KBM-7 (cell line): Measurements from ENCODE around the gene UNC50.
"Not testable (repeated sequence)": the region's sequence is repeated elsewhere in the genome, so short reads cannot be mapped to it uniquely, and the experiment has no call there.

ENCODE experiments used
- DNase-seq: peaks from one replicate; pipeline ENCODE4 v3.0.0-alpha.2; 2015
- in situ Hi-C: fragments of 300-500 bp; cut with MboI; formaldehyde crosslinking; loops from 2 replicates; pipeline ENCODE4 v1.14.3; 2020; ENCODE audit warnings: low sequenced_read_pairs, low pct_unique_long_range_greater_than_20kb, mixed read lengths

UNC50 gene

DNA sequence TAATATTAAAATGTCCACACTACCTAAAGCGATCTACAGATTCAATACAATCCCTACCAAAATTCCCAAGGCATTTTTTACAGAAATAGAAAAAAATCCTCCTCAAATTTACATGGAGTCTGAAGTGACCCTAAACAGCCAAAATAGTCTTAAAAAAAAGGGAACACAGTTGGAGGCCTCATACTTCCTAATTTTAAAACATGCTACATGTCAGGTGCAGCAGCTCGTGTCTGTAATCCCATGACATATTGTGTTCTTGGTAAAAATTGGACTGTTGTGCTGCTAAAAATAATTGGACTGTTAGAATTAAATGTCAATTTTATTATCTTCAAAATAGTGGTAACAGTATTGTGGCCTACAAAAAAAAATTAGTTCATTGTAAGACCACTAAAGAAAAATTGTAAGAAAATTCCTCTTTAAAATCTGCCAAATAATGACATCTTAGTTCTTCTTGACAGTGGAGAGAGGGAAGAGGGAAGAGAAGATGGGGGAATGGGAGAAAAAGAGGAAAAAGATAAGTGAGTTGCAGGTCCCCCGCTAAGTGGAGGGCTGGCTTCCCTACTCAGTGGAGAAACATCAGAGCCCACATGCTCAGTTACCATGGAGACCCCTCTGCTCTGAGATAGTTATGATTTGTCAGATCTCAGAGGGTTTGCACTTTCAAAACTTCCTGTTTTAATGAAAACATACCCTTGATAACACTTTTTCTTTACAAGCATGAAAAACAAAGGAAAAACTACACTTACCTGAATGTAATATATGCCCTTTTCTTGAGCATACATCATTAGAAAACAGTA, 46.5 kb downstream of the UNC50 start:
- in situ Hi-C loops = no loop called here
- peak; percentile 54 for DNase-seq

- no peak for DNase-seq
- in situ Hi-C loops = no loop called here
Measured at GRCh38 chr2:98656800-98657199, 48.4 kb downstream of the UNC50 start.

- in situ Hi-C loops = no loop called here
- DNase-seq = no peak
Measured at GRCh38 chr2:98658816-98659490, 50.6 kb downstream of the UNC50 start.

DNA sequence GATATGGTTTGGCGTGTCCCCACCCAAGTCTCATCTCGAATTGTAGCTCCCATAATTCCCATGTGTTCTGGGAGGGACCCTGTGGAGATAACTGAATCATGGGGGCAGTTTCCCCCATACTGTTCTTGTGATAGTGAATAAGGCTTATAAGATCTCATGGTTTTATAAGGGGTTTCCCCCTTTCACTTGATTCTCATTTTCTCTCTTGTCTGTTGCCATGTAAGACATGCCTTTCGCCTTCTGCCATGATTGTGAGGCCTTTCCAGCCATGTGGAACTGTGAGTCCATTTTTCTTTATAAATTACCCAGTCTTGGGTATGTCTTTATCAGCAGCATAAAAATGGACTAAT, 51.1 kb downstream of the UNC50 start:
- DNase-seq, in situ Hi-C loops: not testable (repeated sequence)

DNA sequence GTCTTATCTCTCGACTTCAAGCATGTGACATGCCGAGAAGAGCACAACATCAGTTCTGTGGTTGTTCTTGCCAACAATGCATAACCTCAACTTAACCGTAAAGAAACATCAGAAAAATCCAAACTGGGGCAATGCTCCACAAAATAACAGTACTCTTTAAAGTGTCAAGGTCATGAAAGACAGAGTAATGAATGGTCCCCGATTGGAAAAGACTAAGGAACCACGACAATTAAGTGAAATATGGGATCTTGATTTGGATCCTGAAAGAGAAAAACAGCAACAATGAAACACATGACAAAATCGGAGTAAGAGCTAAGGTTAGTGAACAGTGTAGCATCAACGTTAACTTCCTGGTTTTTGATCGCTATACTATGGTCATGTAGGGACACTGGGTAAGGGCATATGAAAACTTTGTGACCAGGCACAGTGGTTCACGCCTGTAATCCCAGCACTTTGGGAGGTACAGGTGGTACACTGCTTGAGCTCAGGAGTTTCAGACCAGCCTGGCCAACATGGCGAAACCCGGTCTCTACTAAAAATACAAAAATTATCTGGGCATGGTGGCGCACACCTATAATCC, 55.2 kb downstream of the UNC50 start:
- DNase-seq = no peak
- in situ Hi-C loops = no loop called here

- no peak for DNase-seq
- in situ Hi-C loops = no loop called here
Measured at GRCh38 chr2:98664323-98664722, 55.9 kb downstream of the UNC50 start.

GRCh38 chr2:98665677-98666076, 57.3 kb downstream of the UNC50 start:
- in situ Hi-C loops = no loop called here

More at GRCh38 chr2:98665677-98666076, 57.3 kb downstream of the UNC50 start:
- no peak for DNase-seq
